Measurements from ENCODE around the gene SLC35D1.
"Not testable (repeated sequence)": the region's sequence is repeated elsewhere in the genome, so short reads cannot be mapped to it uniquely, and the experiment has no call there.

SLC35D1 gene

GRCh38 chr1:67053785-67054772 lies at the start of gene SLC35D1:
TSS of gene SLC35D1 (minus strand) at chr1:67054148. CDS start at chr1:67054013, 135 bp downstream.
- peak; percentile 62 to 66 for DNase-seq (ENCODE audit: low read depth in 2 of 2)

GRCh38 chr1:67103548-67103947 lies 49.6 kb upstream of the SLC35D1 start:
- DNase-seq (ENCODE audit: low read depth in 2 of 2) = no peak

- DNase-seq (ENCODE audit: low read depth in 2 of 2) = no peak
Measured at GRCh38 chr1:67100833-67101232, 46.9 kb upstream of the SLC35D1 start.

- no peak for DNase-seq (ENCODE audit: low read depth in 2 of 2)
Measured at GRCh38 chr1:67097305-67097704, 43.4 kb upstream of the SLC35D1 start.

- no peak for DNase-seq (ENCODE audit: low read depth in 2 of 2)
Measured at GRCh38 chr1:67094191-67094590, 40.2 kb upstream of the SLC35D1 start.

GRCh38 chr1:67089685-67090208 lies 35.8 kb upstream of the SLC35D1 start:
- no peak for DNase-seq (ENCODE audit: low read depth in 2 of 2)

GRCh38 chr1:67088440-67088839 lies 34.5 kb upstream of the SLC35D1 start:
- no peak for DNase-seq (ENCODE audit: low read depth in 2 of 2)

- no peak for DNase-seq (ENCODE audit: low read depth in 2 of 2)
Measured at GRCh38 chr1:67085326-67085725, 31.4 kb upstream of the SLC35D1 start.

- no peak for DNase-seq (ENCODE audit: low read depth in 2 of 2)
Measured at GRCh38 chr1:67084765-67085318, 30.9 kb upstream of the SLC35D1 start.

- no peak for DNase-seq (ENCODE audit: low read depth in 2 of 2)
Measured at GRCh38 chr1:67078291-67078690, 24.3 kb upstream of the SLC35D1 start.

- no peak for DNase-seq (ENCODE audit: low read depth in 2 of 2)
Measured at GRCh38 chr1:67077593-67077992, 23.6 kb upstream of the SLC35D1 start.

GRCh38 chr1:67072749-67073148 lies 18.8 kb upstream of the SLC35D1 start:
- DNase-seq (ENCODE audit: low read depth in 2 of 2) = no peak

- not testable (repeated sequence) for DNase-seq (ENCODE audit: low read depth in 2 of 2)
Measured at GRCh38 chr1:67067655-67068054, 13.7 kb upstream of the SLC35D1 start.

GRCh38 chr1:67062412-67062811 lies 8.5 kb upstream of the SLC35D1 start:
- DNase-seq (ENCODE audit: low read depth in 2 of 2) = no peak

GRCh38 chr1:67061266-67061665 lies 7.3 kb upstream of the SLC35D1 start:
- DNase-seq (ENCODE audit: low read depth in 2 of 2) = no peak

GRCh38 chr1:67060811-67061218 lies 6.9 kb upstream of the SLC35D1 start:
- DNase-seq (ENCODE audit: low read depth in 2 of 2) = no peak

- no peak for DNase-seq (ENCODE audit: low read depth in 2 of 2)
Measured at GRCh38 chr1:67059346-67059745, 5.4 kb upstream of the SLC35D1 start.

- no peak for DNase-seq (ENCODE audit: low read depth in 2 of 2)
Measured at GRCh38 chr1:67058761-67059160, 4.8 kb upstream of the SLC35D1 start.

GRCh38 chr1:67058242-67058641 lies 4.3 kb upstream of the SLC35D1 start:
- no peak for DNase-seq (ENCODE audit: low read depth in 2 of 2)

GRCh38 chr1:67053535-67053784 lies 488 bp downstream of the SLC35D1 start:
- DNase-seq (ENCODE audit: low read depth in 2 of 2) = peak in 1 of 2 donors; percentile 14

GRCh38 chr1:67052741-67053534 lies 1.0 kb downstream of the SLC35D1 start:
- peak; percentile 1 to 3 for DNase-seq (ENCODE audit: low read depth in 2 of 2)

- no peak for DNase-seq (ENCODE audit: low read depth in 2 of 2)
Measured at GRCh38 chr1:67051196-67051595, 2.8 kb downstream of the SLC35D1 start.
